Parathyroid adenoma (tissue), 2 donors: ENCODE results near the gene SEC63.

Experiments
- H2AFZ ChIP-seq: fragments of 300-600 bp; sonication (generic); one replicate; pipeline ENCODE4 v1.7.0; 2017; ENCODE audit warnings: antibody characterized with exemption, mild to moderate bottlenecking
- H3K27ac ChIP-seq: fragments of 300-600 bp; sonication (generic); one replicate; pipeline ENCODE4 v1.7.0; 2017
- H3K27me3 ChIP-seq: fragments of 300-600 bp; sonication (generic); one replicate; pipeline ENCODE4 v1.7.0; 2017; ENCODE audit warnings: low read length; ENCODE audit not compliant: control insufficient read depth, insufficient read depth
- H3K36me3 ChIP-seq: fragments of 300-600 bp; sonication (generic); one replicate; pipeline ENCODE4 v1.7.0; 2017; ENCODE audit warnings: low read length; ENCODE audit not compliant: control insufficient read depth, insufficient read depth
- H3K4me1 ChIP-seq: fragments of 300-600 bp; sonication (generic); one replicate; pipeline ENCODE4 v1.7.0; 2017; ENCODE audit warnings: control low read depth
- H3K4me2 ChIP-seq: fragments of 300-600 bp; sonication (generic); one replicate; pipeline ENCODE4 v1.7.0; 2017; ENCODE audit warnings: low read length
- H3K4me3 ChIP-seq: fragments of 300-600 bp; sonication (generic); one replicate; pipeline ENCODE4 v1.7.0; 2017; ENCODE audit warnings: low read depth, low read length
- H3K79me2 ChIP-seq: fragments of 300-600 bp; sonication (generic); one replicate; pipeline ENCODE4 v1.7.0; 2017; ENCODE audit warnings: control low read depth
- H3K9ac ChIP-seq: fragments of 300-600 bp; sonication (generic); one replicate; pipeline ENCODE4 v1.7.0; 2017; ENCODE audit warnings: mild to moderate bottlenecking
- H3K9me3 ChIP-seq: fragments of 300-600 bp; sonication (generic); one replicate; pipeline ENCODE4 v1.7.0; 2017; ENCODE audit warnings: low read length; ENCODE audit not compliant: control insufficient read depth
- CTCF ChIP-seq: fragments of 300-600 bp; sonication (generic); IDR thresholded peaks from one replicate; pipeline ENCODE4 v1.7.0; 2017; ENCODE audit warnings: antibody characterized with exemption, mild to moderate bottlenecking
- donor health status: primary hyperparathyroidism.

SEC63 gene

GRCh38 chr6:107819217-107819616 lies 138.8 kb downstream of the SEC63 start:
- Histone ChIP-seq H3K4me2 (no peak overlapping the region), H3K27ac (no peak overlapping the region), H3K4me3 (no peak overlapping the region), H3K27me3 (no peaks in the 10 kb centered on the region), H2AFZ (no peak overlapping the region), H3K9ac (no peak overlapping the region), H3K9me3 (no peaks in the 10 kb centered on the region), H3K79me2 (no peaks in the 10 kb centered on the region), H3K36me3 (no peaks in the 10 kb centered on the region), H3K4me1 (peaks cover 3% of the 10 kb centered on the region)
- no peak for TF ChIP-seq CTCF

GRCh38 chr6:107818272-107818671 lies 139.7 kb downstream of the SEC63 start:
- H3K4me2 ChIP-seq: no peak overlapping the region
- H2AFZ ChIP-seq: no peak overlapping the region
- no peak overlapping the region for H3K27ac ChIP-seq
- no peaks in the 10 kb centered on the region for H3K79me2 ChIP-seq
- H3K4me3 ChIP-seq: no peak overlapping the region
- no peaks in the 10 kb centered on the region for H3K36me3 ChIP-seq
- H3K9me3 ChIP-seq: no peaks in the 10 kb centered on the region
- no peak for TF ChIP-seq CTCF
- no peak overlapping the region for H3K9ac ChIP-seq
- no peaks in the 10 kb centered on the region for H3K27me3 ChIP-seq
- peaks cover 3% of the 10 kb centered on the region for H3K4me1 ChIP-seq

- H3K9ac ChIP-seq: no peak overlapping the region
- H3K4me1 ChIP-seq: peaks cover 3% of the 10 kb centered on the region
- no peaks in the 10 kb centered on the region for H3K79me2 ChIP-seq
- no peaks in the 10 kb centered on the region for H3K9me3 ChIP-seq
- H3K4me3 ChIP-seq: no peak overlapping the region
- no peaks in the 10 kb centered on the region for H3K27me3 ChIP-seq
- H3K4me2 ChIP-seq: no peak overlapping the region
- H3K36me3 ChIP-seq: no peaks in the 10 kb centered on the region
- H2AFZ ChIP-seq: no peak overlapping the region
- no peak for TF ChIP-seq CTCF
- H3K27ac ChIP-seq: no peak overlapping the region
Measured at GRCh38 chr6:107817784-107818183, 140.2 kb downstream of the SEC63 start.
